GM21737 (cell line): ENCODE measurements around the gene FRRS1L.

Experiments
- ATAC-seq: cut with Tn5 transposase; IDR thresholded peaks from one replicate; pipeline ENCODE4 v1.9.1; 2021; ENCODE audit warnings: mild to moderate bottlenecking, moderate library complexity; ENCODE audit not compliant: unreplicated experiment

The FRRS1L gene, protein sequence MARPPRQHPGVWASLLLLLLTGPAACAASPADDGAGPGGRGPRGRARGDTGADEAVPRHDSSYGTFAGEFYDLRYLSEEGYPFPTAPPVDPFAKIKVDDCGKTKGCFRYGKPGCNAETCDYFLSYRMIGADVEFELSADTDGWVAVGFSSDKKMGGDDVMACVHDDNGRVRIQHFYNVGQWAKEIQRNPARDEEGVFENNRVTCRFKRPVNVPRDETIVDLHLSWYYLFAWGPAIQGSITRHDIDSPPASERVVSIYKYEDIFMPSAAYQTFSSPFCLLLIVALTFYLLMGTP

DNA sequence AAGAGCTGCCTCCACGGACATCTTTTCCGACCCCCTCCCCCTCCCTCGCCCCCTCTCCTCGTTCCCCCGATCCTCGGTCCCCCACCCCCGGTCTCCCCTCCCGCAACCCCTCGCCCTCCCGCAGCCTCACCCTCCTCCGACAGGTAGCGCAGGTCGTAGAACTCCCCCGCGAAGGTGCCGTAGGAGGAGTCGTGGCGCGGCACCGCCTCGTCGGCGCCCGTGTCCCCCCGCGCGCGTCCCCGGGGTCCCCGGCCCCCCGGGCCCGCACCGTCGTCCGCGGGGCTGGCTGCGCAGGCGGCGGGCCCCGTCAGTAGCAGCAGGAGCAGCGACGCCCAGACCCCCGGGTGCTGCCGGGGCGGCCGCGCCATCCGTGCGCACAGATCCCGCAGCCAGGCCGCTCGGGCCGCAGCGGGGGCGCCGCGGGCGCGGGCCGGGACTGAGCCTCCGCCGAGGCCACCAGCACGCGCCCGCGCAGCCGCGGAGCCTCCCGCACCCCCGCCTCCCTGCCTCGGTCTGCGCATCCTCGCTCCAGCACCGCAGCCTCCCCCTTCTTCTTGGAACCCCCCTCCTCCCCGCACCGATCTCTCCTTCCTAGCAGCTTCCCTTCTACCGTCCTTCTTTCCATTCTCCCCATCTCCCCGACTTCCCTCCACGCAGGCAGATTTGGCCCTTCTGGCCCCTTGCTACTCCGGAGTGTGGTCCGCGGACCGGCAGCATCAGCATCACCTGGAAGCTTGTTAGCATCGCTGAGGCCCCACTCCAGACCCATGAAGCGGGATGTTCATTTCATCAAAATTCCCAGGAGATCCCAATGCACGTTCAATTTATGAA lies at the start of gene FRRS1L:
TSS of gene FRRS1L (minus strand) at position 479 of the 831 bp plus-strand sequence. CDS start at position 368, 111 bp downstream.
- ATAC-seq: no peak

DNA sequence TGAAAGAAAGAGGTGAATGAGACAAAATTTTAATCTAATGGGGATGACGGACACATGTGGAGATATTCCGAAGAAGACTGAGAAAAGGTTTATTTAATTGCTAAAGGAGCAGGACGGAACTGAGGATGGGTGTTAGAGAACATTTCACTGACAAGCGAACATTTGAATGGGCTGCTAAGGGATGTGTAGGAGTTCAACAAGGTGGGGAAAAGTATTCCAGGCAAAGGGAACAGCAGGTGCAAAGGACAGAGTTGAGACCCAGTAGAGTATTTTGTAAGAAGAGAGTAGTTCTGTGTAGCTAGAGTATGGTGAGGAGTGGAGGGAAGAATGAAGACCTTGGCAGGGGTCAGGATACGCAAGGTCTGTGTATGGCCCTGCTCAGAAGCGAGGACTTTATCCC lies 47.4 kb upstream of the FRRS1L start:
- no peak for ATAC-seq

DNA sequence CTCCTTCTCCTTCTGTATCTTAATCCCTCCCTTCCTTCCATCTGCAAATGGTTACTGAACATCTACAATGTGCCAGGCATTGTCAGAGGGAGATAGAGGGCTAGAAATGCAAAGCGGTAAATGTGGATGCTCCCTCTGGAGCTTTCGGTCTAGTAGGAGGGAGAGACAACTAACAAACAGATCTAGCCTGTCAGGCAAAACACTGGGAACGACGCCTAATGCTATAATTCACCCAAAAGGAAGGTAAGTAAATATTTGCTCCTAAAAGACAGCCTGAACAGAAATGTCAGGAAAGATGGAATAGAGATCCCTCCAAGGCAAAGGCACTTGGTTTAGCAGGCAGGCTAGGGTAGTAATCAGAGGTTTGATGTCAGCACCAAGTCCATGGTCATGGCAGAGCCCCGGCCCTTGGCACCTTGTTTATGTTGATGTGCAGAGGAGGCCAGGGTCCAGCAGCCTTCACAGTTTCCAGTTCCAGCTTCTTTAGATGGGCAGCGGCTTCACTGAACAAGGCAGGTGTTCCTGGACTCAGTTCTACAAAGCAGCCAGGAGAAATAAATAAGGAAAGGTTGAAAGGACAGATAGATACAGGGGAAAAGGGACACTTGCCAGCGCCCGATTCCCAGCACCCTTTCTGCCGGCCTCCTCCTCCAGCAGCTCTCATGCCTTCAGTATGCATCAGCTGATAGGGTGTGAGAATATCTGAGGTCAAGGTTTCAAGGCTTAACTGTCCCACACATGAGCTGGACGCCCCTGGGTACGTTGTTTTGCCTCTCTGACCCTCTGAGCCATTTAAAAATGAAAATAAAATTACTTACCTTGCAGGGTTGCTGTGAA lies 46.5 kb upstream of the FRRS1L start:
- no peak for ATAC-seq

DNA sequence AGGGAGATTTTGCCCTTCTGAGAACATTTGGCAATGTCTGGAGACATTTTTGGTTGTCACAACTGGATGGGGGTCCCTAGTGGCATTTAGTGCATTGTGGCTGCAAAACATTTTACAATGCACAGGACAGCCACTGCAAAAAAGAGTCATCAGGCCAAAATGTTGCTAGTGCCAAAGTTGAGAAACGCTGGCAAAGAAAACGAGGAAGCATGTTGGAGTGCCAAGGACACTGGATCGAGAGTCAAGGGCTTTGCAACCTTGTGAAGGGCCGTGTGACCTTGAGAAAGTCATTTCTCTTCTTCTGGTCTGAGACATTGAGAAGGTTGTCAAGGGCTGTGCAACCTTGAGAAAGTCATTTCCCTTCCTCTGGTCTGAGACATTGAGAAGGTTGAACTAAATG lies 45.7 kb upstream of the FRRS1L start:
- no peak for ATAC-seq

DNA sequence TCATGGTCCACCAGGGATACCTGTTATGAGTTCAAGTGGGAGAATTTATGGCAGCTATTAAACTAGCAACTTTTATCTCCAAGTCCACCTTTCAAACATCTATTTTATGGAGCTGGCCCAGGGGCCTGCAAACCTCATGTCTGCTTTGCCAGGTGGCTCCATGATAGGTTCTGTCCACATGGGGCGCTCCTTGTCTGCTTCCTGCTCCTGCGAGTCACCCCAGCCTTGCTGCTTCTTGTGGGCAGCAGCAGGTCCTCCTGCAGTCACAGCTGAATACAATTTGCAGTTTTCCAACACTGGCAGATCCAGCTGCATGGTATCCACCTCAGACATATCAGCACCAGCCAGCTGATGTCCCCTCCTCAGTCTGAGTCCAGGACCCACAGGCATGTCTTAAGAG lies 39.6 kb upstream of the FRRS1L start:
- no peak for ATAC-seq

DNA sequence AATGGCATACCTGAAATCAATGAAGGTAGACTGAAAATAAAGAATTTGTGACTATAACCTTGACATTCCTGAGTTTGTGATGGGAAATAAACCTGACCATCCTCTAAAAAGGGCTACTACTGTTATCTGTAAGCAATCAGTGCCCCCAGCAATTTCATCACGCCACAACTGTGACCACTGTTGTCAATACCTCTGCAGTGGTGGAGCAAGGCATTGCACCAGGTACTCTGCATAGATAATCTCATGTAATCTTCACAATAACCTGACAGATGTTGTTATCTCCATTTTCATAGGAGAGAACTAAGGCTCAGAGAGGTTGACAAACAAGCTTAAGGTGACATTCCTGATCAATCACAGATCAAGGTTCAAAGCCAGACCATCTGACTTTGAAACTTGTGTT lies 38.5 kb upstream of the FRRS1L start:
- no peak for ATAC-seq

DNA sequence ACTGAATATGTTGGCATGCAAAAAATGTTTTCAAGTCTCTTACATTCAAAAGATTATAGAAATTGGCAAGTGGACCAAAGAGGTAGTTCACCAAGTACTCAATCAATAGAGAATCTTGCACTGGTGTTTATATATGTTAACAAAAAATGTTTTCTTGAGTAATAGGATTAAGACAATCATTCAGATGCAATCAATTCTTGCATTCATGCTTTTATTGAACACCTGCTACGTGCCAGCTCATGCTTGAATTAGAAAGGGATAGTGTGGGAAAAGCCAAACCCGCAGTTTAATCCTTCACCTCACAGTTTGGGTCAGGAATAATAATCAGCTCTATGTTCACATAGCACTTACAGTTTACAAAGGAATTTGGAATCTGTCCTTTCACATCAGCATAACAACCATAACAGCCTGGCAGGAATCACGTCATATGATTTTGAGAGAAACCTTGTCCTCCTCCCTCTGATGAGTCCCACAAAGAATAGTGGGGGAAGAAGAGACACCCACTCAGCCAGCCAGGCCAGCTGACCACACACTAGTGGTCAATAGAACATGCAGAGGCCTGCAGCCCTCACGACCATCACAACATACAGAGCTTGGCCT lies 36.8 kb upstream of the FRRS1L start:
- ATAC-seq: no peak

DNA sequence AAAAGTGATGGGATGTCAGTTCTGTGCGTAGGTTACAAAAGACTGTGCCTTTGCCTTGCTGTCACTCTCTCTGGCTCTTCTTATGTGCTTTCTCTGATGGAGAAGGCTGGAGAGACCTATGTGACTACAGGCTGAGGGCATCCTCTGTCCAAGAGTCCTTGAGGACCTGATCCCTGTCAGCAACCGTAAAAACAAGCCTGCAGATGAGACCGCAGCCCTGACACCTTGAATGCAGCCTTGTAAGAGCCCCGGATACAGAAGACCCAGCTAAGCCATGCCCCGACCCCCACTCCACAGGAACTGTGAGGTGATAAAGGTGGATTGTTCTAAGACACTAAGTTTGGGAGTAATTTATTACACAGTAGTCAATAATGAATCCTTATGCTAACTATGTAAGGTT lies 32.6 kb upstream of the FRRS1L start:
- ATAC-seq: no peak

DNA sequence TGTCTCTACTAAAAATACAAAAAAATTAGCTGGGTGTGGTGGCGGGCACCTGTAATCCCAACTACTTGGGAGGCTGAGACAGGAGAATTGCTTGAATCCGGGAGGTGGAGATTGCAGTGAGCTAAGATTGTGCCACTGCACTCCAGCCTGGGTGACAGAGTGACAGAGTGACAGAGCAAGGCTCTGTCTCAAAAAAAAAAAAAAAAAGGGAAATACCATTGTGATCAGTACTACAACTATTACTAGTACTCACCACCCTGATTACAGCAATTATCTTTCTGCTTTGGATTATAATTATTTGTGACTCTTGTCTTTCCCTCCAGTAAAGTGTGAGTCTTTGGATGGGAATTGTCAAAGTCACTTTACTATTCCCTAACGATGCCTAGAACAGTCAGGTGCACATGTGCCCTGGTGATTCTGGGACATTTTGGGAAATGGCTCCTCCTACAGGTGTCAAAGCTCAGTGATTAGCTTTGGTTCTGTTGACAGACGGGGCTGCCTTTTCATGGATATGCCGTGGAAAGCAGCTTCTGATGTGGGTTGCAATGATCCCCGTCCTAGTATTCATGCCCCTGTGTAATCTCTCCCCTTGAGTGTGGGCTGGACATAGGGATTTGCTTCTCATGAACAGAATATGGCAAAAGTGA lies 31.8 kb upstream of the FRRS1L start:
- no peak for ATAC-seq

DNA sequence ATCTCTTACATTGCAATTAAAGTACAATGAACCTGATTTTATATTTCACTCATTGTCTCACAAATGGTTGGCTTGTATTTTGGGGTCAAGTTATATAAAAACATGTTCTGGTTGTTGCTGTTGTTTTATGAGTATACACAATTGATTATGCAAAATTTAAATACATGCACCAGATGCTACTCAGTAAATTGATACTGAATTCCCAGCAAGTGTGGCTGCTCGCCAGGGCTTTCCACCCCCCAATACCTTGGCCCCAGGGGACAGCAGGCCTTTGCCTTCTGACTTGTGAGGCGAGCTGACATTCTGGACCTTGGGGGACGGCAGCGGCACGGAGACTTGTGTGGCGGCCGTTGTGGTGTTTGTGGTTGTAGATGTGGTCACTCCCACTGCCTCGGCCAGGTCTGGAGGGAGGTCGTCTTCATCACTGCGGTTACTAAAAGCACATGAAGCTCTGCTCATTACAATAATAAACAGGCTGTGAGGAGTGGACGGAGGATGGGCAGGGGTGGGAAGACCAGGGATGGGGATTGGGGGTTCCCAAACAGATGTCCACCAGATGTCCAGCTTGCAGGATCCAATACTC lies 27.0 kb upstream of the FRRS1L start:
- ATAC-seq: no peak

DNA sequence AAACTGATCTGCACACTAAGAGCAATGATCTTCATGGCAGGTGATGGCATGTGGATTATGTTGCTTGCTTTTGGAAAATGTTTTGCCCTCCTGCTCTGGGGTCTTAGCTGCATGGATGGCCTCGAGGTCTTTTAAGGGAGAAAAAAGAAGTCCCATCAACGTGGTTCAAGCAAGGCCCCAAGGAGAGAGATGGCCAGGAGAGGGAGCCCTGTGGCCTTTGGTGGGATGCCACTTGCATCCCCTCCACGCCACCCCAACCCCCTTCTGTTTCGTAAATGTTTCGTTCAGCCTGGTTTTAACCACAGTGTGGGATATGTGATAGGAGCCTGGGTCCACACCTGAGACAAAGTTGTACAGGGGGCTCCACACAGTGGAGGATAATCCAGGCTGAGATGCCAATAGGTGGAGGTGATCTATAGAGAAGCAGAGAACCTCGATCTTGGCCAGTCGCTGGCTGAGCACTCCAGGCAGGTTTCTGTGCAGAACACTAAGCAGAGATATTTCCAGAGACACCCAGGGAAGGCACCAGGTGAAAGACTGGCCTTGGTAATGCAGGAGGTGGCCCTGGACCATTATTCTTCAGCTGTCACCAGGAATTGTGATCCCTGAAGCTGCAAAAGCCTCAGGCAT lies 25.8 kb upstream of the FRRS1L start:
- no peak for ATAC-seq

DNA sequence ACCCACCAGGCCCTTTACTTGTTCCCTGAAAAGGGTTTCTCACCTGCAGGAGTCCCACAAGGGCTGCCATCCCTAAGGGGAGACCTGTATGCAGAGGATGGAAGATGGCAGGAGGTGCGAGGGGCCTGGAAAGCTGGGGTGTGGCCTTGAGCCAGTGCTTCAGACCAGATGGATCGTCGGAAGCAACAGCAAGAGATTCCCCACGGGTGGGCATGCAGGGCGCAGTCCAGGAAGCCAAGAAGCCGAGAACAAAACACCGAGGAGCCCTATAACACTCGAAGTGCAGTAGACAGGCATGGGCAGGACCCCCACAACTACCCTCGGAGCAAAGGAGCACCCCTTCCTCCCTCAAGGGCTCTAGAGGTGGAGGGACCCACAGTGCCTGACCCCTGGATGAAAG lies 24.7 kb upstream of the FRRS1L start:
- ATAC-seq: no peak

DNA sequence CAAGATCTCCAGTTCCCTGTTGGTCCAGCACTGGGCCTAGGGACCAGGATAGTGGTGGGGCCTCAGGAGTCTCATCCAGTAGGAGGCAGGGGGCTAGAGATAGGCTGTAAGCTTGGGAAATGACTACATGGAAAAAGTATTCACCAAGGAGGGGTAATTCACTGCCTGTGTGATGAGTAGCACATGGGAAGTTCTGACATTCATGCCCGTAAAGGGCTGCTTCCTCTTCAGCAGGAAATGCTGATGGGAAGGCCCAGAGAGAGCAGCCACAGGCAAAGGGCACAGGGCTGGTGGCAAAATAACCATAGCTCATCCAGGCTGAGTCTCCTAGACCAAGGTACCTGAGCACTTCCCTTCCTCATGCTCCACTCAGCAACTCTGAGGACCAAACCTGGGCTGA lies 23.1 kb upstream of the FRRS1L start:
- ATAC-seq: no peak

DNA sequence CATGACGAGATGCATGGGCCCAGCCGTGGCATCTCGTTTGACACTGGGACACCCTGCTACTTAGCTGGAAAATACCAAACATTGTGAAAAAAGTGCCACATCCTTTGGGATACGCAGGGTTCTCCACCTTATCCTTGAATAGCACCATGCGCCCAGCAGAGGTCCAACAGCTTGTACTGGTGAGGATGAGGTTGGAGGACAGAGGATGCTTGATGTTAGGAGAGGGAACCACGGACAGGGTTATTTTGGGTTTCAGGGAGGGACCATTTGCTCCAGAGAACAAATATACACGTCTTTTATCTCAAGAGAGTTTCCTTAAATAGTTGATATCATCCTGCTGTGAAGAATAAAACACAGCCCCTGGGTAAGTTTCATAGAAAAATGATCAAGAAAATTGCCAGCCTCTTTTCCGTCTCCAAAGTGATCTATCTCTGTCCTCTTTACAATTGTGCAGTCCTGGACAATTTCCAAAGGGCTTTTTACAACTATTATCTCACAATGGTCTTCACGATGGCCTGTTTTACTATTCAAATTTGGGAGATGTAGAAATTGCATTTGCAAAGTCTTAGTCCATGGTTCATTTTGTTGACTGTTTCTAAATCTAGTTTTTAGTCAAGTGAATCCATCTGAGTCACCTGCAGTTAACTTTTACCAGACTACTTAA lies 19.9 kb upstream of the FRRS1L start:
- ATAC-seq: no peak

DNA sequence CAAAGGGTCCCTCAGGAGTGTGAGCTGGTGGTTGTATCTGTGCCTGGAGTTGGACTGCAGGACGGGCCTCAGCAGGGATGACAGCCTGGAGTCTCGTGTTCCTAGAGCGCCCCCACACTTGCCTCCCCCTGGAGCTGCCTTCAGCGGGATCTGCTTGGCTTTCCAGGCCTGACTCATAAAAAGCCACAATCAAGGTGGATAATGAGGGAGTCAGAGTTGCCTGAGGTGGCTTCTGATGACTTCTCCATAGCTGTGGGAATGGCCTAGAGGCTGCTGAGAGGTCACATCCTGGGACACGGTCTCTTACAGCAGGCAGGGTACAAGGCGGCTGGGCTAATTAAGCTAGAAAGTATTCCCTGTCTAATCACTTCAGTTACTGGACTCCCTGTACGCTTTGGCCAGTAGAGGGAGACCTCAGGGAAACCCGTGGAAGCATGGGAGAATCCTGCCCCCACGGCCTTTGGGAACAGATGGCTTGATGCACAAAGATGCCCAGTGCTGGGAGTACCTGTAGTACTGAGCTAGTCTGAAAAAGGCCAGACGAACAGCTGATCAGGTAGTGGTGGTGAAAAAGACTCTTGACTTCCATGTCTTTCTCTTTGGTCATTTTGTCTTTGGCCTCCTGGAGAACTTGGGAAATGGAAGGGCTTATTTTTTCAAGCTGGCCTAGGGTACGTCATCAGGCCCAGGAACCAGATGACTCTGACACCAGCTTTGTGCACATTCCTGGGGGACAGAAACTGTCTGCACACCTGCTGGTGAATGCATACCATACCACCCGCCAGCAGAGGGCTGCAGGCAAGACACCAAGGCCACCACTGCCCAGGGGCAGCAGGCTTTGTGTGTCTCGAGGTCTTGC lies 16.1 kb upstream of the FRRS1L start:
- ATAC-seq: no peak

DNA sequence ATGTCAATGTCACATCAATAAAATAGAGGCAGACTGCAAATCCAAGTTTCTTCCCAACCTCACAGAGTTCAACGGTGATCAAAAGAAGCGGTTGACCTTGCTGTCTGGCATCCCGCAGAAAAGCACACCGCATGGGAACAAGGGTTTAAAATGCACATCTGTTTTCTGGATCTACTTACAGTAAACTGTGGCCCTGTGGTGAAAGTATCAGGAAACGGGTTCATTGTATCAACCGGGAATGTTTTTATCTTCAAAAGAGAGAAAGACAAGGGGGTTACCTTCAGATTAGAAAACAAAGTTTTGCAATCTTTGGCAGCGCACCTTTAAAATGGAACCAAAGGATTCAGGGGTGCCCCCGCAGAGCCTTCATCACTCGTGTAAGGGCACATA lies 15.5 kb upstream of the FRRS1L start:
- ATAC-seq: no peak

DNA sequence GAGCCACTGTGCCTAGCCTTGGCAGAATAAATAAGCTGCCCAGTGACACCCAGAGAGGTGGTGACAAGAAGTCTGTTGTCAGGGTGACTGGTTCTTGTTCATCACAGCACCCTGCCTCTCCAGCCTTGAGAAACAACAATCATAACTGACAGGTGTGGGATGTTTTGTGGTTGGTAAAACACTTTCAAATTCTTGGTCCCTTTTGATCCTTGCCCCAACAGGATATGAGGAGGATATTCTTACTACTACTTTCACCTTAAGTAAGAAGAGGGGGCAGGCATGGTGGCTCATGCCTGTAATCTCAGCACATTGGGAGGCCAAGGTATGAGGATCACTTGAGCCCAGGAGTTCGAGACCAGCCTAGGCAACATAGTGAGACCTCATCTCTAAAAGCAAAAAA lies 14.2 kb upstream of the FRRS1L start:
- peak; percentile 47 for ATAC-seq

DNA sequence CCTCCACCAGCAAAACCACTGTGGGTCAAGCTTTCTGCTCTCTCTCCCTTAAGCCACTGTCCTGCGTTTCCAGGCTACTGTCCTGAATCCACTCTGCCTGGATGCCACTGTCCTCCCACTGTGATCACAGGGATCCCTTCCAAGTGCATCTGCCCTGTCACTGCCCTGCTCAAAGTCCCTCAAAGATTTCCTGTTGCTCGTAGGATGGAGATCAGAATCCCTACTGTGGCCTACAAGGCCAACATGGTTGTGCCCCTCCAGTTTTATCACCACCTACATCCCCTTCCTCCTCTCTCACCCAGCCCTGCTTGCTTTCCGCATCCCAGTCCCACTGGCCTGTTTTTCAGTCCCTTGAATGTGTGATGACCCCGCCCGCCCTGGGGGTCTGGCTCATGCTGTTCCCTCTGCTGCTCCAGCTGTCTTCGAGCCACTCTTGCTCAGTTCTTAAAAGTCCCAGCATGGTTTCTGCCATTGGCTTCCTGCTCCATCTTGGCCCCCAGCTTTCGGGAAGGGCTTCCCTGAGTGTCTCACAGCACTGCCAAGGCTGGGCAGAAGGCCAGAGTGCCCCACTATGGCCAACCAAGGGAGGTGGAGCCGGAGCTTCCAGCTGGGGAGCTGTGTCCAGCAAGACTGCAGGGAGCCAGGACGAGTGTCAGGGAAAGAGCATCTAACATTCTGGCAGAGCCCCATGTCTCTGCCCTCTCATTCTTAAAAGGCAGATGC lies 12.9 kb upstream of the FRRS1L start:
- no peak for ATAC-seq
